Pons (tissue), 1 donor: ENCODE measurements around the gene OBSL1.

Experiments
- DNase-seq: peaks from one replicate; pipeline ENCODE4 v3.0.0-alpha.2; 2016; ENCODE audit warnings: low spot score

The OBSL1 gene

GRCh38 chr2:219530048-219530963, 41.0 kb downstream of the OBSL1 start:
- peak; percentile 77 for DNase-seq

DNA sequence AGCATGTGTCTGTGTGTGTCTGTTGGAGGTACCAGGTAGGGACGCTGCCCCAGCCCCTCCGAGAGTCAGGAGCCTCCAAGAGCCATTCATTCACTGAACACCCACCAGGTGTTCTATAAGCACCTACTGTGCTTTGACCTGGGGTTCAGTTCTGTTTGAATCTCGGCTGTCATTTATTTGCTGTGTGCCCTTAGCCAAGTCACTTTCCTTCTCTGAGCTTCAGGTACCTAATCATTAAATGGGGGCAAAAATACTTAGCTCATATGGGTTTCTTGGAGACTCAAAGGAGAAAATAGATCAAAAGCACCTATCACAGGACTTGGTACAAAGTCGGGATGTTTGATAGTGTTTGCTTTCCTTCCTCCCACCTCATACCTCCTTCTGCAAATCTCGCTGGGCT, 43.9 kb downstream of the OBSL1 start:
- DNase-seq, result no peak

- no peak for DNase-seq
Observed at GRCh38 chr2:219527076-219527394, 44.3 kb downstream of the OBSL1 start.

- DNase-seq, result no peak
Observed at GRCh38 chr2:219526320-219527075, 44.8 kb downstream of the OBSL1 start.

DNA sequence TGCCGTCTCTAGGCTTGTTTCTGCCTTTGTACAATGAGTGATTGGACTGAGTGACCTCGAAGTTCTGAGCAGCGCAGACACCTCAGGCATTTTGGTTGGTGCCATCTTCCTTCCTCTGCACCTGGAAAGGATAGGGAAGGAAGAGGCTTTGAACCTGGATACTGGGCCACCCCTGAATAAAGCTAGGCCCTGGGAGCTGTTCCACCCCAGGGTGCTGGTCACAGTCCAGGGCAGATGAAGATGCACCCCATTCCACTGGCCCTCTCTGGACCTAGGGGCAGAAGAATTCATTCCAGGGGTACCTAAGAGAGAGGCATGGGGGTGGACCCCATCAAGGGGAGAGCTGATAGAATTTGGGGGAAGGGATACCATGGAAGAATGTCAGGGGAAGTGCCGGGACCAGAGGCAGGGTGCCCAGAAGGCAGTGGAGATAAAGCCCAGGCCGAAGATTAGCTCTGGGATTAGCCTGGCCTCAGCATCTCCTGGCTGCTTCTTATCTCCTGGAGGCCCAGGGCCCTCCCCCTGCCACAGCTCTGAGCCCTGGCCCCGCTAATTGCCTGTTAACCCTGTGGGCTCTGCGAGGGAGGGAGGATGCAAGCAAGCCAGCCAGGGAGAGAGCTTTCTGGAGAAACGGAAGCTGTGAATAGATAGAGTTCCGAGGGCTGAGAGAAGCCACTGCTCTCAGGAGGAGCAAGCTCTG, 45.7 kb downstream of the OBSL1 start:
- DNase-seq, result no peak

GRCh38 chr2:219524817-219525216, 46.5 kb downstream of the OBSL1 start:
- DNase-seq, result no peak

DNA sequence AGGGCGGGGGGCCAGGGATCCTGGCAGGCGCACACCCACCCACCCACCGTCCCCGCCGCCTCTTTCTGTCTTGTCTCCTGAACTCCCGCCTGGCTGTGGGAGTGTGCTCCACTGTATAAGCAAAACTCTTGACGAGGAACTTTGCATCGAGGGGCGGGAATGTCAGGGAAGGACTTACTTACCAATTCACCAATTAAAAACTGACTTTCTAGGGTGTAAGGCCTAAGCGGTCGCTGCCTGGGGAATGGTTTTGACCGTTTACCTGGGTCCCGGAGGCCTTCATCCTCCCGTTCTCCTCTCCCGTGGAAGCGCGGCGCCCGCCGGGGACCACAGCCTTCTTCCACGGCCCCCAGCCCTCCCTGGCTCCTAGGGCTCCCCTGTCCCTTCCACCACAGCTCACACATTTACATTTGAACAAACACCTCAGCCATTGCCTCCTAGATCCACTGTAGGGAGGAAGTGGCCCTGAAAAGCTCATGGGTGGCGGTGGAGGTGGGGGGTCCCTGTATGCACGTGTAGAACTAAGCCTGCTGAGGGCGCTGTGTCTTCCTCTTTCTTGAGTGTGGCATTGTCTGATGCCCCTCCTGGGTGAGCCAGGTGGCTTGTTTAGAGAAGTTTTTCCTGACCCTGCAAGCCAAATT, 48.2 kb downstream of the OBSL1 start:
- DNase-seq, result no peak

DNA sequence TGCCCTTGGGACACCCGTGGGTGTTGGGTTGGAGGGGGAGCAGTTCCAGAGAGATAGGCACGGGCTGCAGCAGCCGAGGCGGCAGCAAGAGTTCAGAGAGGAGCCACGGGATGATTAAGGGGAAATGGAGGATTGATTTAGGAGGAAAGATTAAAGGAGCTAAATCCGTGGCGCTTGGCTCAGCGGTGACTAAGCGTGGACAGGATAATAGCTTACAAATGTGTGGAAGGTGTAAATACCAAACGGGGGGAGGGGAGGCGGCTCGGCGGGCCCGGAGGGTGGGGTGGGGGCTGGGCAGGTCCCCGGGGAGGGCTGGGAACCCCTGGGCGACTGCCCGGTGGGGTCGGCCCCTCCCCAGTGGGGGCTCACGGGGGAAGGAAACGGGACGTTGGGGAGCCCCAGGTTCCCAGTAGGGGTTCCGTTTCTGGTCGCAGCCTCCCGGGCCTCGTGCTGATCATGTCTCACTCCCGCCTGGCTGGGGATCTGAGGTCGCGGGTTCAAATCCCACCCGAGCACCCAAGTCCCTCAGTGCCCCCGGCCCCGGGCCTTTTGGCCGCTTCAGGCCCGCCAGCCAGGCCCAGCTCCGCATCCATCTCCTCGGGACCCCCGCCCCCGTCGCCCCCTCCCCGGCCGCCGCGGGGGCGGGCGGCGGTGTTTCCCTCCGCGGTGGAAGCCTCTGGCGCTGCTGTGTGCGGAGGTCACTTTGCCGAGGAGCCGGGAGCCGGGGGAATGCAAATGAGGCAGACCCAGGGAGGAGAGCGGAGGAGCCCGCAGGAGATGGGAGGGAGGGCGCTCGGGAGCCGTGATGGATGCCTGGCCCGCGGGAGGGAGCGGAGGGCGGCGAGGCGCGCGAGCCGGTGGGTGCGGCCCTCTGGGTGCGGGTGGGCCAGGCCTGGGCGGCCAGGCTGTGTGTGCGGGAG, 49.0 kb downstream of the OBSL1 start:
- no peak for DNase-seq

DNA sequence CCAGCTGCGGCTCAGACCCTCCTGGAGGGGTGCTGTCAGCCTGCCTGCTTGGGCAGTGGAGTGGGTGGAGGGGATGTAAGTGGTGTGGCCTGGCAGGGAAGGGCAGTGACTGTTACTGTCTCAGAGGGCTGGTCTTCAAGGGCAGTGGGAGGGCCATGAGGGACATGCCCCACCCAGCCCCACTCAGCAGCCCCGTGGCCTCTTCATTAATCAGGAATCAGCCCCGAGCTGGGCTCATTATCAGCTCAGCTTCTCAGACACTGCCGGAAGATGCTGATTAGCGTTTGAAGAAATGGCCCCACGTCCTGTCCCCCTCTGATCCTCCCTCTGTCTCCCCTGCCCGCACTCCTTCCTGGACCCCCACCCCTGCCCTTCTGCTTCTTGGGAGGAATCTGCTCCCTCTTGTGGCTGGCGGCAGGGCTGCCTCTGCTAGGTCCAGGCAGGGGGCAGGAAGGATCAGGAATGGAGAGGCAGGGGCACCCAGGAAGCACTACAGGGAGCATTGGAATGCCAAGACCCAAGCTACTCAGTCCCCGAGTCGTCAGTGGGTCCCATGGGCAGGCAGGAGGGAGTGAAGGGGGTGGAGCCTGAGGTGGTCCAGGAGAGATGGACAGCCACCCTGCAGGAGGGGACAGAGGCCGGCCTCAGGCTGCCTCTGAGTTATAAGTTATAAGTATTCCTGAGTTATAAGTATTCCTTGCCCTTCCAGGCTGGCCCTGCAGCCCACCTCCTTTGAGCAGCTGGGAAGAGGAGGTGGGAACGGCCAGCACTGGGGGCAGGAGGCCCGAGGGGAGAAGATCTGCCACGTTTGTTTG, 50.1 kb downstream of the OBSL1 start:
- DNase-seq, result no peak

GRCh38 chr2:219520079-219520478, 51.3 kb downstream of the OBSL1 start:
- DNase-seq, result no peak

- no peak for DNase-seq
Observed at GRCh38 chr2:219519526-219519916, 51.8 kb downstream of the OBSL1 start.

DNA sequence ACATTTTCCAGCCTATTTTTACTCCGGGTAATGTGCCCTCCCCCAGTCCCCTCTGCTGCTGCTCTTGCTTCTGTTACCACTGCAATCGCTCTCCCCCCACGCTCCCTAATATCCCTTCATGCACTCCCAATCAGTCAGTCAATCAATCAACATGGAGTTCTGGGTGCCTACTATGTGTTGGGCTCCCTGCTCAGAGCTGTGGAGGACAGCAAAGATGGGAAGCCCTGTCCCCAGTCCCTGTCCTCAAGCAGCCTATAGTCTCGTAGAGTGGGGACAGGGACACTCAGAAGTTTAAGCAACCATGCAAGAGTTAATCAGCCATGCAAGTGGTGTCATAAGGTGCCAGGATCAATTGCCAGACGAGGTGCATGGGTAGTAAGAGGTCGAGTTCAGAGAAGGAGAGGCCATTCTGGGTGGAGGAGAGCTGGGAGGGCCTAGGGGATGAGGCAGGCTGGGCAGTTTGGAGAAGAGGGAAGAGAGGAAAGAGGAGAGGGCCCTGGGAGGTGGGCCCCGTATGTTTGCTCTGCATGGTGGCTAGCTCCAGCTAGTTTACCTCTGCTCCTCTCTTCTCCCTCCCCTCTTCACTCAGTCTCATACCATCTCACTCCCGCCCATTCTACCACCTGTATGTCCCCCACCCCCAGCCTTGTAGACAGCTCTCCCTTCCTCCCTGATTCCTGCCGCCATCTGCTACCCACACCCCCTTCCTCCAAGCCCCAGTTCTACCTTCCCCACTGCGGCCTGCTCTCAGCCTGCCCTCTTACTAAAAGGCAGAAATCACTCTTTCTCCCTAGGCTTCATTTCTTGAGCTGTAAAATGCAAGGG, 53.2 kb downstream of the OBSL1 start:
- DNase-seq, result no peak

DNA sequence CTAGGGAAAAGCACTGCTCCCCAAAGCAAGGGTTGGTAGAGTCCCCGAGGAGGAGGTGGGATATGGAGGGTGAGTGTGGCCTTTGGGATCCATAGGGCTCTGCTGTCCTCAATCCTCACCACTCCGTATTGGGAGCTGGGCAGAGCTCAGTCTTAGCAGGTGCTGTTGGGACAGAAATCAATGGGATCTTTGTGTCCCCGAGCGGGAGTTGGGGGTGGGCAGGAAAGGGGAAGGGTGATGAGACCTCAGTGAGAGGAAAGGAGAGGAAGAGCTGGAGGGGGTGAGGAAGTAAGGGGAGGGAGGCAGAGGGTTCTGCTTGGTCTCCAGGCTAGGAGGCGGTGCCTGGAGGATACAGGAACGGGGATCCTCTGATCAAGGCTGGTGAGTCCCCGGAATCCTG, 54.5 kb downstream of the OBSL1 start:
- peak; percentile 28 for DNase-seq

- no peak for DNase-seq
Observed at GRCh38 chr2:219515874-219516629, 55.3 kb downstream of the OBSL1 start.

GRCh38 chr2:219514836-219515235, 56.5 kb downstream of the OBSL1 start:
- DNase-seq, result no peak

- DNase-seq, result no peak
Observed at GRCh38 chr2:219514196-219514761, 57.1 kb downstream of the OBSL1 start, which contains the start of gene ASIC4. Gene ASIC4 (plus strand): TSS chr2:219514482. CDS start chr2:219514725, 243 bp downstream.

DNA sequence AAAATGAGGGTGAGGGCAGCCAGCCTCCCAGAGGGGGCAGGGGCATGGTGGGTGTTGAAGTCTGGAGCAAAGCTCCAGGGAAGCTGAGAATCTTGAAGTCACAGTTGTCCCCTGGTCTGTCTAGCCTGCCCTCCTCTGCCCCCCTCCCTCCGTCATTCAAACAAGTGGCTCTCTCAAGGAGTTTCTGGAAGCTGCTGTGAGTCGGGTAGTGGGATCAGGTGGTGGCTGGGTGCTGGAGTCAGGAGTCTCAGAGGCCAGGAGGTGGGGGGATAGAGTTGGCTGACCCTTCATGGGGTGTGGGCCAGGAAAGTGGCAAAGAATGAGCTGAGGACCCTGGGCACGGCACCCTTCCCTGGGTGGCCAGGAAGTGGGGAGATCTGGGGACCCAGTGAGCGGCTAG, 57.6 kb downstream of the OBSL1 start:
- no peak for DNase-seq

GRCh38 chr2:219512524-219513216, 58.7 kb downstream of the OBSL1 start:
- DNase-seq, result no peak
